IMR-90 (cell line): ENCODE data around the gene GOLGA6L2. TPM values are rescaled to one million over a fixed set of nuclear protein-coding genes. Genes with fewer than 3 reads are reported as not detected.

Experiments used
- ATAC-seq: fragments of 200-7000 bp; cut with Tn5 transposase; 2 replicates; pipeline ENCODE4 v1.9.1; 2020; ENCODE audit warnings: low read depth, mild to moderate bottlenecking, moderate library complexity
- BruUV-seq: library from RNA; stranded (reverse); fragments of 400-500 nt; replicated peaks from 2 replicates; lab custom pipeline; 2021; lab: Mats Ljungman, UMichigan
- CTCF ChIA-PET: fragments of 300-600 bp; formaldehyde crosslinking; extraction: SDS; loops from one replicate; lab custom pipeline; 2021; ENCODE audit warnings: antibody characterized with exemption; lab: Yijun Ruan, JAX
- POLR2A ChIA-PET: fragments of 300-600 bp; sonication (Branson Sonifier 250); formaldehyde crosslinking; loops from one replicate; lab custom pipeline; 2022; ENCODE audit warnings: antibody characterized with exemption; ENCODE audit not compliant: unreplicated experiment; lab: Charles Lee
- DNase-seq: peaks from one replicate; pipeline ENCODE4 v3.0.0; 2013
- H2AFZ ChIP-seq: replicated peaks from 2 replicates; pipeline ENCODE3; 2013; ENCODE audit warnings: low read length, mild to moderate bottlenecking; ENCODE audit not compliant: poor library complexity
- H2AK5ac ChIP-seq: 2 replicates; pipeline ENCODE4 v1.6.1; 2013; ENCODE audit warnings: low read depth, low read length, inconsistent platforms
- H2AK9ac ChIP-seq: replicated peaks from 2 replicates; pipeline ENCODE3; 2013; ENCODE audit warnings: mild to moderate bottlenecking, low read depth, low read length, moderate library complexity; ENCODE audit not compliant: poor library complexity
- H2BK120ac ChIP-seq: 2 replicates; pipeline ENCODE4 v1.6.1; 2013; ENCODE audit warnings: low read depth, low read length, inconsistent platforms
- H2BK15ac ChIP-seq: 3 replicates; pipeline ENCODE4 v1.6.1; 2013; ENCODE audit warnings: low read depth, low read length, inconsistent platforms
- H2BK20ac ChIP-seq: 2 replicates; pipeline ENCODE4 v1.6.1; 2013; ENCODE audit warnings: low read depth, mild to moderate bottlenecking, inconsistent platforms, low read length, moderate library complexity
- H2BK5ac ChIP-seq: 2 replicates; pipeline ENCODE4 v1.6.1; 2013; ENCODE audit warnings: mild to moderate bottlenecking, low read depth, low read length, inconsistent platforms; ENCODE audit not compliant: poor library complexity, severe bottlenecking
- H3K14ac ChIP-seq: replicated peaks from 2 replicates; pipeline ENCODE4 v1.6.1; 2013; ENCODE audit warnings: low read depth, low read length, inconsistent platforms
- H3K18ac ChIP-seq: 2 replicates; pipeline ENCODE4 v1.6.1; 2013; ENCODE audit warnings: low read depth, low read length, control low read depth
- H3K23ac ChIP-seq: 2 replicates; pipeline ENCODE4 v1.6.1; 2013; ENCODE audit warnings: low read depth, low read length, inconsistent platforms
- H3K27ac ChIP-seq: 2 replicates; pipeline ENCODE4 v1.5.1; 2013; ENCODE audit warnings: mild to moderate bottlenecking, control low read depth, low read length; ENCODE audit not compliant: insufficient read depth
- H3K27me3 ChIP-seq: 2 replicates; pipeline ENCODE4 v1.6.1; 2013; ENCODE audit warnings: low read length; ENCODE audit not compliant: control insufficient read depth, insufficient read depth
- H3K36me3 ChIP-seq: 2 replicates; pipeline ENCODE4 v1.6.1; 2013; ENCODE audit warnings: low read length, mixed read lengths; ENCODE audit not compliant: control insufficient read depth, insufficient read depth
- H3K4ac ChIP-seq: 2 replicates; pipeline ENCODE4 v1.6.1; 2013; ENCODE audit warnings: low read depth, low read length, inconsistent platforms
- H3K4me1 ChIP-seq: 2 replicates; pipeline ENCODE4 v1.6.1; 2013; ENCODE audit warnings: low read length, mixed read lengths; ENCODE audit not compliant: control insufficient read depth, insufficient read depth
- H3K4me2 ChIP-seq: 2 replicates; pipeline ENCODE4 v1.6.1; 2013; ENCODE audit warnings: low read depth, mild to moderate bottlenecking, control low read depth, low read length, moderate library complexity
- H3K4me3 ChIP-seq: 2 replicates; pipeline ENCODE4 v1.5.1; 2013; ENCODE audit warnings: low read depth, mild to moderate bottlenecking, control low read depth, low read length, moderate library complexity; ENCODE audit not compliant: insufficient read depth
- H3K56ac ChIP-seq: 2 replicates; pipeline ENCODE4 v1.6.1; 2013; ENCODE audit warnings: low read length, inconsistent platforms; ENCODE audit not compliant: insufficient read depth; ENCODE audit errors: extremely low read depth
- H3K79me1 ChIP-seq, 2 experiments: 2 replicates each; pipeline ENCODE4 v1.6.1; 2013; ENCODE audit warnings: low read length in 2 of 2, inconsistent platforms in 1 of 2, low read depth in 1 of 2
- H3K9ac ChIP-seq: 2 replicates; pipeline ENCODE4 v1.6.1; 2013; ENCODE audit warnings: low read depth, low read length, control low read depth
- H3K9me1 ChIP-seq: 2 replicates; pipeline ENCODE4 v1.6.1; 2013; ENCODE audit warnings: low read length, inconsistent platforms; ENCODE audit not compliant: insufficient read depth
- H3K9me3 ChIP-seq: 2 replicates; pipeline ENCODE4 v1.6.1; 2013; ENCODE audit warnings: low read length; ENCODE audit not compliant: control insufficient read depth, insufficient read depth
- H4K20me1 ChIP-seq: 2 replicates; pipeline ENCODE4 v1.6.1; 2013; ENCODE audit warnings: low read length, inconsistent platforms; ENCODE audit not compliant: insufficient read depth
- H4K5ac ChIP-seq: 2 replicates; pipeline ENCODE4 v1.6.1; 2013; ENCODE audit warnings: mild to moderate bottlenecking, low read depth, low read length, control low read depth
- H4K8ac ChIP-seq, 2 experiments: 2 replicates each; pipeline ENCODE4 v1.6.1; 2013; ENCODE audit warnings: low read depth in 2 of 2, low read length in 2 of 2, control low read depth in 1 of 2, inconsistent platforms in 1 of 2
- H4K91ac ChIP-seq: 2 replicates; pipeline ENCODE4 v1.6.1; 2013; ENCODE audit warnings: low read depth, low read length, inconsistent platforms; ENCODE audit not compliant: insufficient read depth
- CEBPB ChIP-seq: IDR thresholded peaks from 2 replicates; pipeline ENCODE4 v1.6.1; 2012; ENCODE audit warnings: low read depth, low read length, improper control_type of control experiment
- FOS ChIP-seq: fragments of 150-350 bp; IDR thresholded peaks from 2 replicates; pipeline ENCODE4 v1.6.1; 2016; ENCODE audit warnings: low read depth, low read length
- WGBS, 2 experiments: methylation state at CpG; one replicate each; pipeline versions ENCODE4 v1.1.5 to v1.1.7; 2013; ENCODE audit warnings: missing lambda C conversion rate in 2 of 2; ENCODE audit not compliant: insufficient read length in 1 of 2; ENCODE audit errors: extremely low coverage in 2 of 2; 5-methylcytosine and 5-hydroxymethylcytosine counted together
- dilution Hi-C: fragments of 300-500 bp; cut with HindIII; formaldehyde crosslinking; loops from one replicate; pipeline ENCODE4 v1.14.3; 2018; ENCODE audit warnings: low sequenced_read_pairs; ENCODE audit not compliant: unreplicated experiment
- in situ Hi-C: fragments of 300-500 bp; cut with MboI; formaldehyde crosslinking; loops from 3 replicates; pipeline ENCODE4 v1.14.3; 2019; ENCODE audit warnings: low sequenced_read_pairs, inconsistent platforms, mixed read lengths
- intact Hi-C: fragments of 100-400 bp; cut with micrococcal nuclease; formaldehyde crosslinking; loops from 2 replicates; pipeline ENCODE4 v1.10.0; 2022
- polyA plus RNA-seq, 3 experiments: library from polyadenylated mRNA; depleted of rRNA; stranded (reverse); fragments of >200 nt; gene quantifications; 2 replicates each; pipeline ENCODE4 v1.2.3, GENCODE V29; 2012; ENCODE audit warnings: low replicate concordance in 1 of 3
- total RNA-seq: library from RNA; depleted of rRNA; stranded (reverse); fragments of >200 nt; gene quantifications from 2 replicates; pipeline ENCODE4 v1.2.3, GENCODE V29; 2012

GOLGA6L2 gene
- total and polyA plus RNA-seq, 2 of the 4 experiments (the other 2 are of a cell fraction): not detected

GRCh38 chr15:23411841-23412240 is 35.2 kb downstream of the GOLGA6L2 start:
- TF ChIP-seq FOS (no peak), CEBPB (no peak)
- Histone ChIP-seq H3K4me2 (no peak overlapping the region), H4K5ac (no peak overlapping the region), H2BK5ac (no peak overlapping the region), H3K18ac (no peak overlapping the region), H2BK20ac (no peak overlapping the region), H4K20me1 (no peaks in the 10 kb centered on the region), H3K79me1 (no peaks in the 10 kb centered on the region), H3K9me1 (no peaks in the 10 kb centered on the region), H4K8ac (no peak overlapping the region), H2AK5ac (no peak overlapping the region), H2BK120ac (no peak overlapping the region), H4K91ac (no peak overlapping the region), H3K56ac (no peak overlapping the region), H3K9ac (no peak overlapping the region), H2BK15ac (no peak overlapping the region), H3K9me3 (peaks cover 20% of the 10 kb centered on the region; the same call in 1 of the 2 replicates), H3K4me3 (no peak overlapping the region), H2AFZ (no peak overlapping the region), H3K14ac (no peak overlapping the region), H3K4ac (no peak overlapping the region), H3K27ac (no peak overlapping the region), H3K36me3 (no peaks in the 10 kb centered on the region), H3K23ac (no peak overlapping the region), H3K27me3 (no peaks in the 10 kb centered on the region), H2AK9ac (no peak overlapping the region), H3K4me1 (no peaks in the 10 kb centered on the region)
- 100% methylated on average over 2 of the region's 10 CpGs; no CpG with 5 or more reads in 1 of the 2 experiments for WGBS, 2 experiments
- DNase-seq (no peak), ATAC-seq (no peak)
- POLR2A ChIA-PET: no interaction called here
- intact Hi-C loops: no loop called here
- no TSS peak for BruUV-seq
- CTCF ChIA-PET: no interaction called here
- dilution Hi-C loops: no loop called here
- in situ Hi-C loops: no loop called here
